GM12865 (cell line): Measurements from ENCODE around the gene SLC27A3.
A peak's percentile ranks its signal among the peaks of the same experiment; 100 is the strongest.

ENCODE experiments used
- DNase-seq: peaks from one replicate; pipeline ENCODE4 v3.0.0; 2010; ENCODE audit warnings: low read depth
- H3K4me3 ChIP-seq: 2 replicates; pipeline ENCODE4 v1.5.1; 2011; ENCODE audit warnings: mild to moderate bottlenecking, low read depth, low read length, control low read depth
- TF ChIP-seq, protein P1 (sequence below): IDR thresholded peaks from 2 replicates; pipeline ENCODE4 v1.5.1; 2011; ENCODE audit warnings: low read length, control low read depth, low read depth, inconsistent platforms; ENCODE audit not compliant: insufficient read depth; ENCODE audit errors: missing control alignments

The SLC27A3 gene

DNA sequence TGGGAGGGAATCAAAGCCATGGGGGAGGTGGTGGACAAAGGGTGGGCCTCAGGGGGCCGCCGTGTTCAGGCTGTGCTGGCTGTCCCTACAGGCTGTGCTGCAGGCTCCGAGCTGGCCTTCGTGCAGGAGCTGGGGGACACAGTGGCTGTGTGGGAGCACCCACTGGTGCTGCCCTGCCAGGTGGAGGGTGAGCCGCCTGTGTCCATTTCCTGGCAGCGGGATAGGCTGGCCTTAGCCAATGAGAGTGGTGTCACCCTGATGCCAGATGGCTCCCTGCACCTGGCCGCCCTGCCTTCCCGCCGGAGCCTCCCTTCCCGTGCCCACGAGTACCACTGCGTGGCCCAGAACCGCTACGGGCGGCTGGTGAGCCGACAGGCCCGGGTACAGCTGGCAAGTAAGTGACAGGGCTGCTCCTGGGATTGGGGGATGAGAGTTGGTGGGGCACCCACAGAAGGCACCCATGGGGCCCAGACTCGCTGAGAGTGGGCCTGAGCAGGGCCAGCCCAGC, 20.2 kb downstream of the SLC27A3 start:
- no peak overlapping the region for H3K4me3 ChIP-seq
- TF ChIP-seq, protein P1, sequence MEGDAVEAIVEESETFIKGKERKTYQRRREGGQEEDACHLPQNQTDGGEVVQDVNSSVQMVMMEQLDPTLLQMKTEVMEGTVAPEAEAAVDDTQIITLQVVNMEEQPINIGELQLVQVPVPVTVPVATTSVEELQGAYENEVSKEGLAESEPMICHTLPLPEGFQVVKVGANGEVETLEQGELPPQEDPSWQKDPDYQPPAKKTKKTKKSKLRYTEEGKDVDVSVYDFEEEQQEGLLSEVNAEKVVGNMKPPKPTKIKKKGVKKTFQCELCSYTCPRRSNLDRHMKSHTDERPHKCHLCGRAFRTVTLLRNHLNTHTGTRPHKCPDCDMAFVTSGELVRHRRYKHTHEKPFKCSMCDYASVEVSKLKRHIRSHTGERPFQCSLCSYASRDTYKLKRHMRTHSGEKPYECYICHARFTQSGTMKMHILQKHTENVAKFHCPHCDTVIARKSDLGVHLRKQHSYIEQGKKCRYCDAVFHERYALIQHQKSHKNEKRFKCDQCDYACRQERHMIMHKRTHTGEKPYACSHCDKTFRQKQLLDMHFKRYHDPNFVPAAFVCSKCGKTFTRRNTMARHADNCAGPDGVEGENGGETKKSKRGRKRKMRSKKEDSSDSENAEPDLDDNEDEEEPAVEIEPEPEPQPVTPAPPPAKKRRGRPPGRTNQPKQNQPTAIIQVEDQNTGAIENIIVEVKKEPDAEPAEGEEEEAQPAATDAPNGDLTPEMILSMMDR = no peak
- DNase-seq = no peak

DNA sequence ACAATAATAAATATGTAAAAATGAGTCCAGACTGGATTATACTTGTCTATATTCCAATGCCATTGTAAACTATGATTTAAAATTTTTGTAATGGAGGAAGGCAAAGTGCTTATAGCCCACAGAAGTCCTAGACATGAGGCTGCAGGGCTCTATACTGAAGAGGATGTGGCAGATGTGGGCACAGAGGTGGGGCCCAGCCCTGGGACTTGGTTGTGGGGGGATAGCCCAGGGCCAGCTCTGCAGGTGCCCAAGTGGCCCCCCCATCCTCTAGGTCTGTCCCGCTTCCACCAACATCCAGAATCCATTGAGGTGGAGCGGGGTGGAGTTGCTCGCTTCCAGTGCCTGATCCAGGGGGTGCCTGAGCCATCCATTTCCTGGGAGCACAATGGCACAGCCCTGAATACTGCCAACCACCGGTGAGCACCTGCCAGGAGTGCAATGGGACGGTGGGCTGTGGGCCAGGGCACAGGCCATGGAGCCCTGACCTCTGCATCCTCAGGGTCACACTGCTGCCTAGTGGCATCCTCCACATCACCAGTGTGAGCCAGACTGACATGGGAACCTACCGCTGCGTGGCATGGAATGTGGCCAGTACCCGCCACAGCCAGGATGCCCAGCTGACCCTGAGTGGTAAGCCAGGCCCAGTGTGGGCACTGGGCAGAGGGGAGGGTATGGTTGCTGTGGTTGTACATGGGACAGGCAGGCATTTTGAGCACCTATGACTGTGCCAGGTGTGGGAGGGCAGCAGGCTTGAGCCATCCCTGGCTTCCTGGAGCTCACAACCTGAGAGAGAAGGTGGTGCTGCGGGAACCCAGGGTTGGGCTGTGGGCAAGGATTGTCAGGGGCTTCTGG, 21.0 kb downstream of the SLC27A3 start:
- no peak for DNase-seq
- TF ChIP-seq, protein P1 = no peak
- H3K4me3 ChIP-seq = no peak overlapping the region

DNA sequence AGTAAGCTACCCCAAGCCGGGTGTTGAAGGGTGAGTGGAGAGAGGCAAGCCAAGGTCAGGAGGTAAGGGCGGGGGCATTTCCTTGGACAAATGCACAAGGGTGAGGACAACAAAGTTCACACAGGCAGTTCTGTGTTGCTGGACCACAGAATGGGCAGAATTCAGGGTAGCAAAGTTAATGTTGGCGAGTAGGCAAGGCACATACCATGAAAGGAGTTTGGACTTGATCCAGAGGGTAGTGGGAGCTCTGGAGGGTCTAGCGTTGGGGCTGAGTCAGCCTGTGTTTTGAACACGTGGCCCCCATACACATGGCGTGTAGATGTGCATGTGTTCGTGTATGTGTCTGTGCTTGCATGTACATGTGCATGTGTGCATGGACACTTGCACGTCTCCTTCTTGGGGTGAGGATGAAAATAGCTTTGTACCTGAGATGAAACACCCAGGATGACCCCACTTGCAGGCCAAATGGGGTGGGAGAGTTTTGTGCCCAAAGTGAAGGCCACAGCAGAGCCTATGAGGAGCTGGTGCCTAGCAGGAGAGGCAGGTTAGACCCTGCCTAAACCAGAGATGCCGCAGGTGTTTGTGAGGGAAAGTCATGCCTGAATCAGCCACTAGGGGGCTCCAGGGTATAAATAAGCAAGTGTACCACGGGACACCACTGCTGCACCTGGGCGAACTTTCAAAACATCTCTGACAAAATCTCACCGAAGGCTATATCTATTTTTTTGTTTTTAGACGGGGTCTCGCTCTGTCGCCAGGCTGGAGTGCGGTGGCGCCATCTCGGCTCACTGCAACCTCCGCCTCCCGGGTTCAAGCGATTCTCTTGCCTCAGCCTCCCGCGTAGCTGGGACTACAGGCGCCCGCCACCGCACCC, 21.8 kb downstream of the SLC27A3 start:
- peak; percentile 91 for DNase-seq
- H3K4me3 ChIP-seq = no peak overlapping the region
- TF ChIP-seq, protein P1 = peak; percentile 81

DNA sequence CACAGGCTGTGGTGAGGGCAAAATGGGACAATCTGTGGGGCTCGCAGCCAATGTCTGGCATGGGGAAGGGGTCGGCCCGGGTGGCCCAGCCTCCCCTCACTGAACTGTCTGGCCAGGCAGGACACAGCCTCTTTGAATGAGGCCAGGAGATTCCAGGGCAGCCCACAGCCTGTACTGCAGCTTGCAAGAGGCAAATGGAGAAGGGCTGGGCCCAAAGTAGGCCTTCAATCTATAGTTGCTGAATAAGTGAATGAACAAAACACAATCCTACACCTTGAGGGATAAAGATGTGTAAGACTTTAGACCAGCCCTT, 23.2 kb downstream of the SLC27A3 start:
- DNase-seq = no peak
- TF ChIP-seq, protein P1 = no peak
- H3K4me3 ChIP-seq = no peak overlapping the region

DNA sequence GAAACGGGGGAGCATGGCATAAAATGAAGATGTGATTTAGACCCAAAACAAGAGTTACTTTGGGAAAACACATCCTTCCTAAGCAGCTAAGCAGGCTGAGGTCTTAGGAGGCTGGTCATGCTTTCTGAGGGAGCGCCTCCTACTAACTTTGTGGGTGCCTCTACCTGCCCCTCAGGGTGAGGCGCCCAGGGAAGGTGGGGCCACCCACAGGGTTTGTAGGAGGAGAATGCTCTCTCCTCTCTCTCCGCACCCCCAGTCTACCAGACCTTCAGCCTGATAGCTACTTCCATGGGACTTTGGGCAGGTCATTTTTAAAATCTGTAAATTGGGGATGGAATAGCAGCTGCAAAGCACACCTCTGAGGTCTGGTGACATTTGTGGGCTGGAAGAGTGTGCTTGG, 23.8 kb downstream of the SLC27A3 start:
- DNase-seq = no peak
- H3K4me3 ChIP-seq = no peak overlapping the region
- TF ChIP-seq, protein P1 = no peak

DNA sequence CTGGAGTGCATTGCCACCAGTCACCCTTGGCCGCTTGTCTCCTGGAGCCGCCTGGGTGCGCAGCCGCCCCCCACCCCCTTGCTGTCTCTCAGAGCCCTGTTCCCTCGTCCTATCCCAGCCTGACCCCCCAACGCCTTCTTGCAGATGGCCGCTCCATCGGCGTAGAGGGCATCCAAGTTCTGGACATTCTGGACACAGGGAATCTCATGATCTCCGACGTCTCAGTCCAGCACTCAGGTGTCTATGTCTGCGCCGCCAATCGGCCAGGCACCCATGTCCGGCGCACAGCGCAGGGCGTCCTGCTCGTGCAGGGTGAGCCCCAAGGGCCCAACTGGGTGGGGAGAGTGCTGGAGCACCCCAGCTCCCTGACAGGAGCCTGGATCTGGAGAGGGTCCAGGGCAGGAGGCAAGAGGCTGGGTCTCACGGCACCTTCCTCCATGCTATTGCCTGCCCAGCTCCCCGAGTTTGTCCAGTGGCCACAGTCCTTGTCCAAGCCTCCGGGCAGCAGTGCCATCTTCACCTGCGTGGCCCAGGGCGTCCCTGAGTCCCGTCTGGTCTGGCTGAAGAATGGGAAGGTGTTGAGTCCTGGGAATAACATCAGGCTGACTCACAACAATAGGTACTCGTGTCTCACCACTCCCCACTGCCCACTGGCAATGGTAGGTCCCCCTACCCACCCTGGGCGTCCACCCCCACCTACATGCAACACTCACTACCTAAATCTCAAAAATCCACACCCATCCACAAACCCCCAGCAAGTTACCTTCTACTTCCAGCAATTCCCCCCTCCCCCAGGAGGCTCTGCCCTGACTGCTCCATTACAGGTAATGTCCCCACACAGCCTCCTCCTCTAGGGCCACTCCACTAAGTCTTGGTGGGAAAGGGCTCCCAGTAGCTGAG, 24.6 kb downstream of the SLC27A3 start:
- no peak for DNase-seq
- TF ChIP-seq, protein P1 = no peak

More for the DNA sequence above, 24.6 kb downstream of the SLC27A3 start:
- H3K4me3 ChIP-seq = no peak overlapping the region
